ENCODE results near the gene PCDH9. TPM values are rescaled to one million over a fixed set of nuclear protein-coding genes. Genes with fewer than 3 reads are reported as not detected.

The PCDH9 gene
- total and polyA plus RNA-seq, 2 of the 13 experiments (the other 11 are each of a cell fraction or from before 2014, with no cell fraction given) = 0.09 TPM; not detected in 1

- TF ChIP-seq DMTF1 (CRISPR knock-in tag; IDR thresholded peaks at IDR 0.05) = no peak
Observed at GRCh38 chr13:67227131-67227983, 2.8 kb downstream of the PCDH9 start (continued).

GRCh38 chr13:67226696-67227095 is 3.4 kb downstream of the PCDH9 start:
- BruUV-seq (replicated peaks) = no TSS peak
- Histone ChIP-seq H3K4me2 (ENCODE audit: low read depth, low read length) (no peak overlapping the region), H3K4me1 (ENCODE audit: insufficient read depth, low read length) (peaks cover 14% of the 10 kb centered on the region), H2AFZ (ENCODE audit: low read length) (no peak overlapping the region), H4K20me1 (ENCODE audit: insufficient read depth, low read length) (no peaks in the 10 kb centered on the region), H3K9me3 (ENCODE audit: low read length) (no peaks in the 10 kb centered on the region), H3K79me2 (ENCODE audit: insufficient read depth, low read length) (no peaks in the 10 kb centered on the region), H3K27me3 (ENCODE audit: control insufficient read depth in 1 of 2, insufficient read depth in 2 of 2, low read length in 2 of 2) (peaks cover 1 to 35% of the 10 kb centered on the region in 2 experiments; a peak in 4 of 5 replicates), H3K36me3 (replicated peaks in 1 of 2; ENCODE audit: control insufficient read depth in 1 of 2, insufficient read depth in 2 of 2, low read length in 2 of 2) (no peaks in the 10 kb centered on the region), H3K9ac (ENCODE audit: insufficient read depth, low read depth, low read length) (no peak overlapping the region), H3K27ac (ENCODE audit: extremely low read length, insufficient read depth, low read length) (no peak overlapping the region), H3K4me3 (replicated peaks in 1 of 3; ENCODE audit: insufficient read depth in 1 of 3, low read depth in 2 of 3, low read length in 3 of 3) (no peak overlapping the region)
- no peak for DNase-seq (ENCODE audit: low spot score)
- in situ Hi-C loops (cut with HindIII; ENCODE audit: extremely low pct_ligation_motif_present, low pct_unique_long_range_greater_than_20kb) (loop anchor here (25.0 kb wide), 2 partner anchors 1314 to 1589 kb away; no protein-coding TSS in a partner anchor), intact Hi-C loops (cut with micrococcal nuclease; ENCODE audit: unreplicated experiment) (no loop called here)
- ChIA-PET POLR2A (no interaction called here), CTCF (ENCODE audit: low intra/inter-chr PET ratio, low total read pairs) (no interaction called here)
- FAIRE-seq = no peak
- no peak for TF ChIP-seq TFDP2 (CRISPR knock-in tag; IDR thresholded peaks at IDR 0.05)
- no peak for TF ChIP-seq STAT5B (CRISPR knock-in tag; IDR thresholded peaks at IDR 0.05)
- no peak for TF ChIP-seq JDP2 (CRISPR knock-in tag; IDR thresholded peaks at IDR 0.05; ENCODE audit: borderline replicate concordance)
- TF ChIP-seq THYN1 (CRISPR knock-in tag; IDR thresholded peaks at IDR 0.05; ENCODE audit: borderline replicate concordance, low read depth) = no peak
- no peak for TF ChIP-seq ZNF335 (CRISPR knock-in tag; IDR thresholded peaks at IDR 0.05)
- no peak for TF ChIP-seq MIXL1 (CRISPR knock-in tag; IDR thresholded peaks at IDR 0.05)
- no peak for TF ChIP-seq ZNF446 (CRISPR knock-in tag; IDR thresholded peaks at IDR 0.05)
- TF ChIP-seq KDM4B (CRISPR knock-in tag; IDR thresholded peaks at IDR 0.05) = no peak
- TF ChIP-seq CEBPG (CRISPR knock-in tag; IDR thresholded peaks at IDR 0.05) = no peak
- no peak for TF ChIP-seq ZNF484 (CRISPR knock-in tag; IDR thresholded peaks at IDR 0.05; ENCODE audit: borderline replicate concordance, low read depth)
- no peak for TF ChIP-seq MIER3 (CRISPR knock-in tag; IDR thresholded peaks at IDR 0.05; ENCODE audit: borderline replicate concordance)
- no peak for TF ChIP-seq ZBTB34 (CRISPR knock-in tag; IDR thresholded peaks at IDR 0.05)
- TF ChIP-seq ZNF766 (CRISPR knock-in tag; IDR thresholded peaks at IDR 0.05; ENCODE audit: borderline replicate concordance) = no peak
- no peak for TF ChIP-seq MXD4 (CRISPR knock-in tag; IDR thresholded peaks at IDR 0.05)
- no peak for TF ChIP-seq GATA4 (IDR thresholded peaks at IDR 0.05; ENCODE audit: borderline replicate concordance, low read depth)
- no peak for TF ChIP-seq ZNF597 (CRISPR knock-in tag; IDR thresholded peaks at IDR 0.05)
- ATAC-seq = no peak
- 0% methylated on average over 6 of the region's 6 CpGs for WGBS (ENCODE audit: low lambda C conversion rate)
